Measurements from ENCODE around the gene INSR. TPM values are rescaled to one million over a fixed set of nuclear protein-coding genes. Genes with fewer than 3 reads are reported as not detected.

The INSR gene
- total RNA-seq, 6 experiments from 2014 or later: 2.1 to 6.3 (median 2.5) TPM

GRCh38 chr19:7176792-7177191 is 117.4 kb downstream of the INSR start:
- no peak overlapping the region for H3K4me3 Mint-ChIP-seq
- peaks cover 25% of the 10 kb centered on the region for H3K4me1 Mint-ChIP-seq (ENCODE audit: low read depth)
- peaks cover 11% of the 10 kb centered on the region for H3K9me3 Mint-ChIP-seq
- no peak for DNase-seq
- peaks cover 5% of the 10 kb centered on the region for H3K36me3 Mint-ChIP-seq (ENCODE audit: low read depth)
- no peaks in the 10 kb centered on the region; the same call in none of the 2 replicates for H3K27me3 Mint-ChIP-seq (ENCODE audit: insufficient read depth)
- TF ChIP-seq, protein P1, sequence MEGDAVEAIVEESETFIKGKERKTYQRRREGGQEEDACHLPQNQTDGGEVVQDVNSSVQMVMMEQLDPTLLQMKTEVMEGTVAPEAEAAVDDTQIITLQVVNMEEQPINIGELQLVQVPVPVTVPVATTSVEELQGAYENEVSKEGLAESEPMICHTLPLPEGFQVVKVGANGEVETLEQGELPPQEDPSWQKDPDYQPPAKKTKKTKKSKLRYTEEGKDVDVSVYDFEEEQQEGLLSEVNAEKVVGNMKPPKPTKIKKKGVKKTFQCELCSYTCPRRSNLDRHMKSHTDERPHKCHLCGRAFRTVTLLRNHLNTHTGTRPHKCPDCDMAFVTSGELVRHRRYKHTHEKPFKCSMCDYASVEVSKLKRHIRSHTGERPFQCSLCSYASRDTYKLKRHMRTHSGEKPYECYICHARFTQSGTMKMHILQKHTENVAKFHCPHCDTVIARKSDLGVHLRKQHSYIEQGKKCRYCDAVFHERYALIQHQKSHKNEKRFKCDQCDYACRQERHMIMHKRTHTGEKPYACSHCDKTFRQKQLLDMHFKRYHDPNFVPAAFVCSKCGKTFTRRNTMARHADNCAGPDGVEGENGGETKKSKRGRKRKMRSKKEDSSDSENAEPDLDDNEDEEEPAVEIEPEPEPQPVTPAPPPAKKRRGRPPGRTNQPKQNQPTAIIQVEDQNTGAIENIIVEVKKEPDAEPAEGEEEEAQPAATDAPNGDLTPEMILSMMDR (IDR thresholded peaks at IDR 0.05): no peak
- H3K27ac Mint-ChIP-seq: no peak overlapping the region

DNA sequence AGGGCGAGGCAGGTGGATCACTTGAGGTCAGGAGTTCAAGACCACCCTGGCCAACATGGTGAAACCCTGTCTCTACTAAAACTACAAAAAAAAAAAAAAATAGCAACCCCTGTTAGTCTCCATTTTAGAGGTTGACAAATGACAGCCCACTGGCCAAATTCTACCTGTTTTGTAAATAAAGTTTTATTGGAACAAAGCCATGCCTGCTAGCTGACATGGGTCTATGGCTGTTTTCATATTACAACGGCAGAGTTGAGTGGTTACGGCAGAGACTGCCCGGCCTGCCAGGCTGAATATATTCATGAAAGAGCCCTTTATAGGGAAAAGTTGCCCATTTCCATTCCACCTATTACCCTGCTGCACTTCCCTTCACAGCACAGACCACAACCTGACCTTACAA is 121.4 kb downstream of the INSR start:
- Mint-ChIP-seq H3K36me3 (ENCODE audit: low read depth) (peaks cover 17% of the 10 kb centered on the region; the same call in 1 of the 2 replicates), H3K9me3 (peaks cover 5% of the 10 kb centered on the region), H3K4me3 (no peak overlapping the region), H3K27me3 (ENCODE audit: insufficient read depth) (no peaks in the 10 kb centered on the region; the same call in 1 of the 2 replicates), H3K4me1 (ENCODE audit: low read depth) (peaks cover 3% of the 10 kb centered on the region), H3K27ac (no peak overlapping the region)
- DNase-seq: no peak
- TF ChIP-seq, protein P1 (IDR thresholded peaks at IDR 0.05): no peak

- Mint-ChIP-seq H3K4me3 (no peak overlapping the region), H3K27me3 (ENCODE audit: insufficient read depth) (no peaks in the 10 kb centered on the region; the same call in 1 of the 2 replicates), H3K27ac (no peak overlapping the region), H3K36me3 (ENCODE audit: low read depth) (peaks cover 17% of the 10 kb centered on the region; the same call in 1 of the 2 replicates), H3K9me3 (peaks cover 5% of the 10 kb centered on the region), H3K4me1 (ENCODE audit: low read depth) (no peaks in the 10 kb centered on the region)
- no peak for DNase-seq
- TF ChIP-seq, protein P1 (IDR thresholded peaks at IDR 0.05): no peak
Measured at GRCh38 chr19:7170983-7171382, 123.2 kb downstream of the INSR start.

DNA sequence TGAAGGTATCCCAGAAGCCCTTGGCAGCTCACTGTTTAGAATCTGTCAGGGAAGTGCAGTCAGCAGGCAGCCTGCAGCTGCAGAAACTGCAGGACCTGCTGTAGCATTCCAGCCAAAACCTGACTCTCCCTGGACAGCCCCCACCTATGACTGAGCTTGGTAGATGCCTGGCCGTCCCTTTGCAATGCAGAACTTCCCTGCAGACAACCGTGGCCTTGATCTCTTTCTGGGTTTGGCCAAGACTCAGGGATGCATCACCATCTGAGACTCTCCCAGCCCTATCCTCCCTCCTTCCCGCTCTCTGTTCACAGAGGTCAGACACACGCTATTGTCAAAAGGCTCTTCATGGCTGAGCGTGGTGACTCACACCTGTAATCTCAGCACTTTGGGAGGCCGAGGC is 125.3 kb downstream of the INSR start:
- peaks cover 17% of the 10 kb centered on the region; the same call in 1 of the 2 replicates for H3K36me3 Mint-ChIP-seq (ENCODE audit: low read depth)
- peaks cover 5% of the 10 kb centered on the region; the same call in 1 of the 2 replicates for H3K9me3 Mint-ChIP-seq
- no peak for DNase-seq
- no peak overlapping the region for H3K27ac Mint-ChIP-seq
- H3K27me3 Mint-ChIP-seq (ENCODE audit: insufficient read depth): no peaks in the 10 kb centered on the region; the same call in 1 of the 2 replicates
- TF ChIP-seq, protein P1 (IDR thresholded peaks at IDR 0.05): no peak
- H3K4me3 Mint-ChIP-seq: no peak overlapping the region
- no peaks in the 10 kb centered on the region for H3K4me1 Mint-ChIP-seq (ENCODE audit: low read depth)

GRCh38 chr19:7161292-7161691 is 132.9 kb downstream of the INSR start:
- Mint-ChIP-seq H3K36me3 (ENCODE audit: low read depth) (peaks cover 4% of the 10 kb centered on the region; the same call in 1 of the 2 replicates), H3K27ac (no peak overlapping the region), H3K4me1 (ENCODE audit: low read depth) (peaks cover 11% of the 10 kb centered on the region), H3K4me3 (no peak overlapping the region), H3K9me3 (no peaks in the 10 kb centered on the region), H3K27me3 (ENCODE audit: insufficient read depth) (no peaks in the 10 kb centered on the region; the same call in none of the 2 replicates)
- TF ChIP-seq, protein P1 (IDR thresholded peaks at IDR 0.05): no peak
- DNase-seq: no peak
